SK-N-SH (cell line): ENCODE results near the gene KCNT1. TPM values are rescaled to one million over a fixed set of nuclear protein-coding genes. Genes with fewer than 3 reads are reported as not detected.

Experiments used
- CTCF ChIA-PET: fragments of 300-600, 350-600 bp; formaldehyde crosslinking; extraction: SDS; loops from one replicate; lab custom pipeline; 2021; lab: Yijun Ruan, JAX
- POLR2A ChIA-PET: fragments of 350-600 bp; sonication (Branson Sonifier 250); formaldehyde crosslinking; extraction: SDS; loops from one replicate; lab custom pipeline; 2020; ENCODE audit warnings: antibody characterized with exemption, inconsistent platforms; lab: Yijun Ruan, JAX
- DNase-seq: peaks from one replicate; pipeline ENCODE4 v3.0.0; 2012
- H2AFZ ChIP-seq: fragments of 200-600 bp; sonication (generic); 2 replicates; pipeline ENCODE4 v1.8.1; 2016; ENCODE audit warnings: antibody characterized with exemption, mild to moderate bottlenecking, low read depth
- H3F3A ChIP-seq: fragments of 200-600 bp; sonication (generic); replicated peaks from 2 replicates; pipeline ENCODE3; 2016; ENCODE audit warnings: antibody characterized with exemption, mild to moderate bottlenecking; ENCODE audit not compliant: insufficient read depth
- H3K27ac ChIP-seq, 2 experiments: fragments of 200-500 bp in 1 of 2; fragments of 200-600 bp in 1 of 2; sonication (Bioruptor generic) in 1 of 2; sonication (generic), shearing (Covaris generic) in 1 of 2; 2 replicates each; pipeline versions ENCODE4 v1.5.1 to v1.6.1; 2014 to 2016; ENCODE audit warnings: low read depth in 2 of 2, inconsistent platforms in 1 of 2, low read length in 1 of 2, mild to moderate bottlenecking in 1 of 2, mixed read lengths in 1 of 2
- H3K27me3 ChIP-seq: fragments of 200-600 bp; sonication (generic), shearing (Covaris generic); 2 replicates; pipeline ENCODE4 v1.6.1; 2016; ENCODE audit warnings: mixed run types; ENCODE audit not compliant: insufficient read depth
- H3K36me3 ChIP-seq, 2 experiments: fragments of 200-500 bp in 1 of 2; fragments of 200-600 bp in 1 of 2; sonication (Bioruptor generic) in 1 of 2; sonication (generic) in 1 of 2; replicated peaks in 1 of 2; 2 replicates each; pipeline versions ENCODE3 to v1.5.1; 2014 to 2016; ENCODE audit warnings: low read length in 1 of 2, mild to moderate bottlenecking in 1 of 2; ENCODE audit not compliant: insufficient read depth in 2 of 2, control insufficient read depth in 1 of 2
- H3K4me1 ChIP-seq, 2 experiments: fragments of 200-500 bp in 1 of 2; fragments of 200-600 bp in 1 of 2; sonication (Bioruptor generic) in 1 of 2; sonication (generic), shearing (Covaris generic) in 1 of 2; 2 replicates each; pipeline versions ENCODE4 v1.5.1 to v1.6.1; 2014 to 2016; ENCODE audit warnings: low read depth in 1 of 2, low read length in 1 of 2, mixed run types in 1 of 2; ENCODE audit not compliant: insufficient read depth in 2 of 2, control insufficient read depth in 1 of 2
- H3K4me2 ChIP-seq: fragments of 200-600 bp; sonication (generic), shearing (Covaris generic); 2 replicates; pipeline ENCODE4 v1.6.1; 2017; ENCODE audit warnings: mixed run types
- H3K4me3 ChIP-seq, 2 experiments: fragments of 200-500 bp in 1 of 2; fragments of 200-600 bp in 1 of 2; sonication (Bioruptor generic) in 1 of 2; sonication (generic), shearing (Covaris generic) in 1 of 2; 2 replicates each; pipeline versions ENCODE4 v1.5.1 to v1.8.1; 2014 to 2016; ENCODE audit warnings: low read depth in 2 of 2, inconsistent platforms in 1 of 2, low read length in 1 of 2, mild to moderate bottlenecking in 1 of 2, mixed read lengths in 1 of 2, moderate library complexity in 1 of 2
- H3K79me2 ChIP-seq: fragments of 200-600 bp; sonication (generic); 2 replicates; pipeline ENCODE4 v1.8.1; 2017; ENCODE audit warnings: mild to moderate bottlenecking; ENCODE audit not compliant: insufficient read depth
- H3K9ac ChIP-seq: fragments of 200-600 bp; sonication (generic); 2 replicates; pipeline ENCODE4 v1.6.1; 2017; ENCODE audit warnings: mixed run types
- H3K9me2 ChIP-seq: fragments of 200-600 bp; sonication (generic); 2 replicates; pipeline ENCODE4 v1.6.1; 2017; ENCODE audit warnings: mixed run types
- H3K9me3 ChIP-seq: fragments of 200-600 bp; sonication (generic); 2 replicates; pipeline ENCODE4 v1.6.1; 2017; ENCODE audit warnings: mixed run types, mild to moderate bottlenecking, moderate library complexity
- H4K20me1 ChIP-seq: fragments of 200-600 bp; sonication (generic); 2 replicates; pipeline ENCODE4 v1.6.1; 2017; ENCODE audit warnings: mild to moderate bottlenecking, mixed run types; ENCODE audit not compliant: insufficient read depth
- CHD2 ChIP-seq: fragments of 150-350 bp; IDR thresholded peaks from 2 replicates; pipeline ENCODE4 v1.6.1; 2018; ENCODE audit warnings: low read length; ENCODE audit not compliant: partially characterized antibody
- ELF1 ChIP-seq: IDR thresholded peaks from 2 replicates; pipeline ENCODE4 v1.4.0; 2012
- FOSL2 ChIP-seq: IDR thresholded peaks from 2 replicates; pipeline ENCODE4 v1.4.0; 2012; ENCODE audit warnings: low read depth, mild to moderate bottlenecking, moderate library complexity, borderline replicate concordance
- FOXJ3 ChIP-seq: sonication (generic); formaldehyde crosslinking; IDR thresholded peaks from 2 replicates; pipeline ENCODE4 v1.5.1; 2020; ENCODE audit warnings: mild to moderate bottlenecking, missing genetic modification reagents
- GABPA ChIP-seq: IDR thresholded peaks from 2 replicates; pipeline ENCODE4 v1.4.0; 2012; ENCODE audit warnings: low read depth, mild to moderate bottlenecking
- GATA2 ChIP-seq: sonication (generic); formaldehyde crosslinking; IDR thresholded peaks from 2 replicates; pipeline ENCODE4 v1.5.0; 2020; ENCODE audit warnings: mild to moderate bottlenecking, missing genetic modification reagents
- MAX ChIP-seq: IDR thresholded peaks from 2 replicates; pipeline ENCODE4 v1.4.0; 2012; ENCODE audit warnings: low read depth
- MEF2A ChIP-seq: IDR thresholded peaks from 2 replicates; pipeline ENCODE4 v1.4.0; 2012; ENCODE audit warnings: low read depth, borderline replicate concordance
- MXI1 ChIP-seq: IDR thresholded peaks from 2 replicates; pipeline ENCODE4 v1.6.1; 2012; ENCODE audit warnings: mild to moderate bottlenecking, low read depth, low read length, improper control_type of control experiment
- NFIC ChIP-seq: IDR thresholded peaks from 2 replicates; pipeline ENCODE4 v1.4.0; 2012; ENCODE audit warnings: borderline replicate concordance
- PBX3 ChIP-seq: IDR thresholded peaks from 2 replicates; pipeline ENCODE4; 2012
- POLR2AphosphoS5 ChIP-seq: IDR thresholded peaks from 2 replicates; pipeline ENCODE4 v1.6.1; 2012; ENCODE audit warnings: low read depth, low read length
- RAD21 ChIP-seq: IDR thresholded peaks from 2 replicates; pipeline ENCODE4 v1.6.1; 2012; ENCODE audit warnings: mild to moderate bottlenecking, low read length
- RXRA ChIP-seq: IDR thresholded peaks from 2 replicates; pipeline ENCODE4 v1.4.0; 2012; ENCODE audit warnings: low read depth, mild to moderate bottlenecking, borderline replicate concordance
- TAF1 ChIP-seq: IDR thresholded peaks from 2 replicates; pipeline ENCODE4 v1.6.1; 2012; ENCODE audit warnings: low read depth, mild to moderate bottlenecking, low read length, moderate library complexity, borderline replicate concordance
- TCF12 ChIP-seq: IDR thresholded peaks from 2 replicates; pipeline ENCODE4 v1.4.0; 2012
- USF2 ChIP-seq: fragments of 150-350 bp; IDR thresholded peaks from 2 replicates; pipeline ENCODE4 v1.6.1; 2017; ENCODE audit warnings: antibody characterized with exemption, low read length, low read depth, borderline replicate concordance
- WGBS: methylation state at CpG from one replicate; pipeline ENCODE4 v1.1.6; 2017; ENCODE audit warnings: low lambda C conversion rate; 5-methylcytosine and 5-hydroxymethylcytosine counted together
- polyA plus RNA-seq, 3 experiments: library from polyadenylated mRNA; depleted of rRNA; stranded (reverse); fragments of >200 nt; gene quantifications; 2 replicates each; pipeline ENCODE4 v1.2.3, GENCODE V29; 2012
- TF ChIP-seq, protein P1 (sequence below): fragments of 200-600 bp; sonication (generic); IDR thresholded peaks from 2 replicates; pipeline ENCODE4 v1.6.1; 2017; ENCODE audit warnings: antibody characterized with exemption, mild to moderate bottlenecking, moderate library complexity
- TF ChIP-seq, protein P2 (sequence below): fragments of 150-350 bp; IDR thresholded peaks from 2 replicates; pipeline ENCODE4 v1.6.1; 2016; ENCODE audit warnings: mild to moderate bottlenecking, low read depth, low read length

The KCNT1 gene
- polyA plus RNA-seq, 1 of the 3 experiments (the other 2 are of a cell fraction), result 0.08 TPM

DNA sequence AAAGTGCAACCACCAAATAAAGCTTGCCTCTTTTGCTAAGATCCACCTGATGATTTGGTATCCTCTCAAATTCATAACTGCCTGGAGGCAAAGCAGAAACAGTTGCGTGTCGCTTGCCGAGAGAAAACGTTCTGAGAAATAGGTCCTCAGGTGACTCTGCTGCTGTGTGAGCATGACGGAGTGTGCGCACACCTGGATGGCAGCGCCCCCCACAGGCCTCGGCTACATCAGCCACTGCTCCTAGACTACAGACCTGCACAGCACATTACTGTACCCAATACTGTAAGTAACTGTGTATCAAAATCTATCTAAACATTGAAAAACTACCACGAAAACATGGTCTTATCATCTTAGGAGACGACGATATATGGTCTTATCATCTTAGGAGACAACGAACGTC is 117.9 kb downstream of the KCNT1 start:
- WGBS, result 91% methylated on average over 13 of the region's 13 CpGs
- no peak overlapping the region for H3K4me2 ChIP-seq
- H3F3A ChIP-seq, result no peaks in the 10 kb centered on the region
- H2AFZ ChIP-seq, result no peak overlapping the region
- no peak for DNase-seq
- peaks cover 30 to 75% of the 10 kb centered on the region in 2 experiments for H3K36me3 ChIP-seq
- 0 out of 2 replicates have a peak, but pooled peaks cover under 1% of the 10 kb centered on the region for H4K20me1 ChIP-seq
- peaks cover 4% of the 10 kb centered on the region; the same call in 1 of the 2 replicates for H3K79me2 ChIP-seq
- TF ChIP-seq CHD2, result no peak
- TF ChIP-seq, protein P1, sequence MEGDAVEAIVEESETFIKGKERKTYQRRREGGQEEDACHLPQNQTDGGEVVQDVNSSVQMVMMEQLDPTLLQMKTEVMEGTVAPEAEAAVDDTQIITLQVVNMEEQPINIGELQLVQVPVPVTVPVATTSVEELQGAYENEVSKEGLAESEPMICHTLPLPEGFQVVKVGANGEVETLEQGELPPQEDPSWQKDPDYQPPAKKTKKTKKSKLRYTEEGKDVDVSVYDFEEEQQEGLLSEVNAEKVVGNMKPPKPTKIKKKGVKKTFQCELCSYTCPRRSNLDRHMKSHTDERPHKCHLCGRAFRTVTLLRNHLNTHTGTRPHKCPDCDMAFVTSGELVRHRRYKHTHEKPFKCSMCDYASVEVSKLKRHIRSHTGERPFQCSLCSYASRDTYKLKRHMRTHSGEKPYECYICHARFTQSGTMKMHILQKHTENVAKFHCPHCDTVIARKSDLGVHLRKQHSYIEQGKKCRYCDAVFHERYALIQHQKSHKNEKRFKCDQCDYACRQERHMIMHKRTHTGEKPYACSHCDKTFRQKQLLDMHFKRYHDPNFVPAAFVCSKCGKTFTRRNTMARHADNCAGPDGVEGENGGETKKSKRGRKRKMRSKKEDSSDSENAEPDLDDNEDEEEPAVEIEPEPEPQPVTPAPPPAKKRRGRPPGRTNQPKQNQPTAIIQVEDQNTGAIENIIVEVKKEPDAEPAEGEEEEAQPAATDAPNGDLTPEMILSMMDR, result peak; percentile 26; the same call in 1 of the 2 replicates
- no peak overlapping the region for H3K27ac ChIP-seq
- H3K27me3 ChIP-seq, result no peaks in the 10 kb centered on the region
- no peak overlapping the region for H3K4me3 ChIP-seq
- CTCF ChIA-PET, result no interaction called here
- H3K9me3 ChIP-seq, result no peaks in the 10 kb centered on the region
- no peaks in the 10 kb centered on the region for H3K4me1 ChIP-seq
- no peaks in the 10 kb centered on the region for H3K9me2 ChIP-seq
- POLR2A ChIA-PET, result no interaction called here
- H3K9ac ChIP-seq, result no peak overlapping the region

- TF ChIP-seq NFIC, result no peak
- TF ChIP-seq PBX3, result no peak
- TF ChIP-seq MEF2A, result no peak
- TF ChIP-seq ELF1, result no peak
- TF ChIP-seq CHD2, result no peak
- no peak for TF ChIP-seq GABPA
- TF ChIP-seq POLR2AphosphoS5, result no peak
- TF ChIP-seq, protein P1, result no peak
- no peak for TF ChIP-seq RAD21
- TF ChIP-seq TCF12, result no peak
- TF ChIP-seq, protein P2, sequence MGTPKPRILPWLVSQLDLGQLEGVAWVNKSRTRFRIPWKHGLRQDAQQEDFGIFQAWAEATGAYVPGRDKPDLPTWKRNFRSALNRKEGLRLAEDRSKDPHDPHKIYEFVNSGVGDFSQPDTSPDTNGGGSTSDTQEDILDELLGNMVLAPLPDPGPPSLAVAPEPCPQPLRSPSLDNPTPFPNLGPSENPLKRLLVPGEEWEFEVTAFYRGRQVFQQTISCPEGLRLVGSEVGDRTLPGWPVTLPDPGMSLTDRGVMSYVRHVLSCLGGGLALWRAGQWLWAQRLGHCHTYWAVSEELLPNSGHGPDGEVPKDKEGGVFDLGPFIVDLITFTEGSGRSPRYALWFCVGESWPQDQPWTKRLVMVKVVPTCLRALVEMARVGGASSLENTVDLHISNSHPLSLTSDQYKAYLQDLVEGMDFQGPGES, result no peak
- no peak for TF ChIP-seq TAF1
- TF ChIP-seq GATA2 (CRISPR knock-in tag), result no peak
- TF ChIP-seq MXI1, result no peak
- no peak for TF ChIP-seq RXRA
- TF ChIP-seq FOXJ3 (CRISPR knock-in tag), result no peak
- no peak for TF ChIP-seq MAX
- TF ChIP-seq USF2, result no peak
- TF ChIP-seq FOSL2, result no peak
- ChIA-PET POLR2A (no interaction called here), CTCF (no interaction called here)
- Histone ChIP-seq H4K20me1 (0 out of 2 replicates have a peak, but pooled peaks cover 5% of the 10 kb centered on the region), H3K27me3 (no peaks in the 10 kb centered on the region), H3K4me2 (no peak overlapping the region), H3K27ac (no peak overlapping the region), H3K9me3 (no peaks in the 10 kb centered on the region), H3K4me1 (no peaks in the 10 kb centered on the region), H3K4me3 (no peak overlapping the region), H3F3A (no peaks in the 10 kb centered on the region), H2AFZ (no peak overlapping the region), H3K9ac (no peak overlapping the region), H3K36me3 (peaks cover 24 to 73% of the 10 kb centered on the region in 2 experiments), H3K9me2 (no peaks in the 10 kb centered on the region), H3K79me2 (peaks cover 6% of the 10 kb centered on the region; the same call in 1 of the 2 replicates)
- DNase-seq, result no peak
- 95% methylated on average over 17 of the region's 18 CpGs for WGBS
Measured at GRCh38 chr9:135820661-135821060, 118.7 kb downstream of the KCNT1 start.
